Testis (tissue), 2 donors: ENCODE data around the gene QSOX2.

Experiments
- CTCF ChIP-seq, 3 experiments: fragments of 450-650 bp in 2 of 3; fragments of 200-600 bp in 1 of 3; sonication (generic) in 1 of 3; IDR thresholded peaks; one replicate each; pipeline ENCODE4 v1.5.1; 2016 to 2019; ENCODE audit warnings: antibody characterized with exemption in 3 of 3, mild to moderate bottlenecking in 2 of 3, moderate library complexity in 1 of 3
- POLR2A ChIP-seq: fragments of 450-650 bp; IDR thresholded peaks from one replicate; pipeline ENCODE4 v1.6.1; 2017; ENCODE audit warnings: antibody characterized with exemption, mild to moderate bottlenecking, moderate library complexity

- TF ChIP-seq CTCF (IDR thresholded peaks at IDR 0.05): no peak
- no peak for TF ChIP-seq POLR2A
These were observed 33.9 kb upstream of the QSOX2 start for GRCh38 chr9:136279471-136279870.
